Neuronal stem cell (in vitro differentiated cells): ENCODE results near the gene NAT16.

Experiments
- DNase-seq: peaks from one replicate; pipeline ENCODE4 v3.0.0-alpha.2; 2013; ENCODE audit warnings: low spot score
- H2AFZ ChIP-seq: one replicate; pipeline ENCODE4 v1.6.1; 2013; ENCODE audit warnings: mild to moderate bottlenecking, low read length, inconsistent platforms
- H2AK5ac ChIP-seq: 2 replicates; pipeline ENCODE4 v1.6.1; 2013; ENCODE audit warnings: low read depth, mild to moderate bottlenecking, inconsistent platforms, low read length, moderate library complexity, mixed read lengths
- H2BK120ac ChIP-seq: 2 replicates; pipeline ENCODE4 v1.6.1; 2013; ENCODE audit warnings: low read depth, mild to moderate bottlenecking, inconsistent platforms, low read length, moderate library complexity, mixed read lengths
- H2BK12ac ChIP-seq: one replicate; pipeline ENCODE4 v1.6.1; 2013; ENCODE audit warnings: low read length, inconsistent platforms
- H2BK15ac ChIP-seq: 2 replicates; pipeline ENCODE4 v1.6.1; 2013; ENCODE audit warnings: mild to moderate bottlenecking, low read length, inconsistent platforms, mixed read lengths
- H2BK5ac ChIP-seq: one replicate; pipeline ENCODE4 v1.6.1; 2013; ENCODE audit warnings: inconsistent platforms, mild to moderate bottlenecking, low read length, moderate library complexity
- H3K14ac ChIP-seq: one replicate; pipeline ENCODE4 v1.6.1; 2013; ENCODE audit warnings: low read length, inconsistent platforms
- H3K18ac ChIP-seq: 2 replicates; pipeline ENCODE4 v1.6.1; 2013; ENCODE audit warnings: low read length, inconsistent platforms
- H3K23ac ChIP-seq: 2 replicates; pipeline ENCODE4 v1.6.1; 2013; ENCODE audit warnings: low read depth, mild to moderate bottlenecking, mixed read lengths, low read length, inconsistent platforms; ENCODE audit not compliant: poor library complexity
- H3K27ac ChIP-seq: replicated peaks from 3 replicates; pipeline ENCODE4 v1.5.1; 2013; ENCODE audit warnings: low read length, inconsistent platforms
- H3K27me3 ChIP-seq, 3 experiments: 2 replicates each; pipeline ENCODE4 v1.6.1; 2013; ENCODE audit warnings: low read length in 3 of 3, mild to moderate bottlenecking in 2 of 3, inconsistent platforms in 1 of 3, low read depth in 1 of 3, mixed read lengths in 1 of 3, moderate library complexity in 1 of 3; ENCODE audit not compliant: control insufficient read depth in 3 of 3, insufficient read depth in 3 of 3
- H3K36me3 ChIP-seq, 2 donors: replicated peaks in 1 of 2; 2 replicates each; pipeline ENCODE4 v1.6.1; 2013; ENCODE audit warnings: low read length in 2 of 2; ENCODE audit not compliant: control insufficient read depth in 2 of 2, insufficient read depth in 2 of 2
- H3K4ac ChIP-seq: 2 replicates; pipeline ENCODE4 v1.6.1; 2013; ENCODE audit warnings: inconsistent platforms, mild to moderate bottlenecking, low read length, moderate library complexity
- H3K4me1 ChIP-seq, 2 donors: 1 replicate in 1 of 2; 2 replicates in 1 of 2; pipeline ENCODE4 v1.6.1; 2013; ENCODE audit warnings: low read length in 2 of 2, low read depth in 1 of 2; ENCODE audit not compliant: control insufficient read depth in 2 of 2, insufficient read depth in 1 of 2
- H3K4me2 ChIP-seq: one replicate; pipeline ENCODE4 v1.6.1; 2013; ENCODE audit warnings: mild to moderate bottlenecking, low read length, inconsistent platforms; ENCODE audit not compliant: insufficient read depth, poor library complexity, severe bottlenecking
- H3K4me3 ChIP-seq, 2 donors: 2 replicates each; pipeline ENCODE4 v1.5.1; 2013; ENCODE audit warnings: low read length in 2 of 2, mild to moderate bottlenecking in 2 of 2, inconsistent platforms in 1 of 2, moderate library complexity in 1 of 2
- H3K79me1 ChIP-seq: one replicate; pipeline ENCODE4 v1.6.1; 2013; ENCODE audit warnings: low read depth, mild to moderate bottlenecking, inconsistent platforms, low read length, moderate library complexity
- H3K9ac ChIP-seq: one replicate; pipeline ENCODE4 v1.6.1; 2013; ENCODE audit warnings: mild to moderate bottlenecking, low read depth, low read length, inconsistent platforms; ENCODE audit not compliant: poor library complexity
- H3K9me3 ChIP-seq, 2 donors: replicated peaks in 1 of 2; 2 replicates each; pipeline versions ENCODE3 to v1.6.1; 2013; ENCODE audit warnings: low read length in 2 of 2, mild to moderate bottlenecking in 2 of 2, inconsistent platforms in 1 of 2, low read depth in 1 of 2, mixed read lengths in 1 of 2, moderate library complexity in 1 of 2; ENCODE audit not compliant: control insufficient read depth in 2 of 2, insufficient read depth in 1 of 2
- H4K8ac ChIP-seq: one replicate; pipeline ENCODE4 v1.6.1; 2013; ENCODE audit warnings: low read depth, mild to moderate bottlenecking, inconsistent platforms, low read length, moderate library complexity
- H4K91ac ChIP-seq: one replicate; pipeline ENCODE4 v1.6.1; 2013; ENCODE audit warnings: low read length, low read depth, mild to moderate bottlenecking, inconsistent platforms; ENCODE audit not compliant: poor library complexity
- WGBS, 2 donors: extraction: QIAGEN DNeasy Blood & Tissue Kit; methylation state at CpG; one replicate each; pipeline ENCODE4 v1.1.7; 2013; ENCODE audit warnings: missing lambda C conversion rate in 2 of 2, mixed read lengths in 1 of 2; ENCODE audit not compliant: insufficient read length in 2 of 2, insufficient replicate concordance in 1 of 2; ENCODE audit errors: extremely low coverage in 2 of 2; 5-methylcytosine and 5-hydroxymethylcytosine counted together

Gene NAT16

GRCh38 chr7:101126651-101127459 is 53.2 kb downstream of the NAT16 start, which contains the start of gene SERPINE1:
TSS of gene SERPINE1 (plus strand) at chr7:101127104. CDS start at chr7:101128394, 1,290 bp downstream.
- H2BK15ac ChIP-seq, result no peak within 1 kb of the TSS
- H3K36me3 ChIP-seq, result no peaks in the 10 kb centered on the region
- H3K18ac ChIP-seq, result peak within 1 kb of the TSS; percentile 59
- H2AFZ ChIP-seq, result peak within 1 kb of the TSS; percentile 80
- H3K23ac ChIP-seq, result no peak within 1 kb of the TSS
- H2BK120ac ChIP-seq, result no peak within 1 kb of the TSS
- H3K4ac ChIP-seq, result no peak within 1 kb of the TSS
- H2AK5ac ChIP-seq, result peak within 1 kb of the TSS; percentile 77
- H3K9ac ChIP-seq, result no peak within 1 kb of the TSS
- DNase-seq, result no peak
- H3K14ac ChIP-seq, result no peak within 1 kb of the TSS
- H4K8ac ChIP-seq, result no peak within 1 kb of the TSS
- no peaks in the 10 kb centered on the region for H3K79me1 ChIP-seq
- no peaks in the 10 kb centered on the region for H3K9me3 ChIP-seq
- H4K91ac ChIP-seq, result no peak within 1 kb of the TSS
- peak within 1 kb of the TSS; percentile 35 for H3K4me2 ChIP-seq
- no peak within 1 kb of the TSS for H2BK12ac ChIP-seq
- peaks cover 0 to 4% (median 0%) of the 10 kb centered on the region in 3 experiments for H3K27me3 ChIP-seq
- no peak within 1 kb of the TSS for H2BK5ac ChIP-seq
- H3K4me3 ChIP-seq, result peak within 1 kb of the TSS; percentile 33 to 56
- peaks cover 16 to 28% of the 10 kb centered on the region in 2 donors for H3K4me1 ChIP-seq
- H3K27ac ChIP-seq, result no peak within 1 kb of the TSS
- no CpG with 5 or more reads among the region's 22 CpGs for WGBS, 2 donors

GRCh38 chr7:101125989-101126650 is 54.0 kb downstream of the NAT16 start:
- Histone ChIP-seq H3K4me1 (peaks cover 17 to 29% of the 10 kb centered on the region in 2 donors), H3K4me3 (peak overlapping the region in 1 of 2 donors; percentile 33), H2BK15ac (no peak overlapping the region), H3K36me3 (no peaks in the 10 kb centered on the region), H2AFZ (peak overlapping the region; percentile 80), H3K9me3 (no peaks in the 10 kb centered on the region), H3K27me3 (peaks cover 0 to 4% (median 0%) of the 10 kb centered on the region in 3 experiments), H4K91ac (no peak overlapping the region), H3K27ac (no peak overlapping the region), H2BK120ac (no peak overlapping the region), H3K4me2 (no peak overlapping the region), H4K8ac (no peak overlapping the region), H3K79me1 (no peaks in the 10 kb centered on the region), H2BK5ac (no peak overlapping the region), H3K23ac (no peak overlapping the region), H3K4ac (no peak overlapping the region), H3K18ac (no peak overlapping the region), H3K14ac (no peak overlapping the region), H3K9ac (no peak overlapping the region), H2AK5ac (no peak overlapping the region), H2BK12ac (no peak overlapping the region)
- no CpG with 5 or more reads among the region's 15 CpGs for WGBS, 2 donors
- DNase-seq, result no peak

- no peak for DNase-seq
- H3K27me3 ChIP-seq, result peaks cover 0 to 4% (median 0%) of the 10 kb centered on the region in 3 experiments
- no peak overlapping the region for H3K27ac ChIP-seq
- H3K79me1 ChIP-seq, result no peaks in the 10 kb centered on the region
- H2BK120ac ChIP-seq, result no peak overlapping the region
- no peak overlapping the region for H3K9ac ChIP-seq
- peak overlapping the region; percentile 43 for H2BK12ac ChIP-seq
- H3K14ac ChIP-seq, result no peak overlapping the region
- WGBS, 2 donors, result no CpG with 5 or more reads among the region's 7 CpGs
- H3K4me1 ChIP-seq, result peaks cover 17 to 29% of the 10 kb centered on the region in 2 donors
- H2AFZ ChIP-seq, result peak overlapping the region; percentile 47
- no peak overlapping the region for H3K23ac ChIP-seq
- H3K4me2 ChIP-seq, result no peak overlapping the region
- H4K8ac ChIP-seq, result no peak overlapping the region
- no peaks in the 10 kb centered on the region for H3K9me3 ChIP-seq
- no peak overlapping the region for H3K4ac ChIP-seq
- H3K4me3 ChIP-seq, result no peak overlapping the region
- H3K18ac ChIP-seq, result peak overlapping the region; percentile 27
- no peak overlapping the region for H2BK15ac ChIP-seq
- no peaks in the 10 kb centered on the region for H3K36me3 ChIP-seq
- peak overlapping the region; percentile 64 for H4K91ac ChIP-seq
- H2AK5ac ChIP-seq, result no peak overlapping the region
- H2BK5ac ChIP-seq, result no peak overlapping the region
Observed at GRCh38 chr7:101124376-101125056, 55.6 kb downstream of the NAT16 start.
